Measurements from ENCODE around the gene ZSCAN23. TPM values are rescaled to one million over a fixed set of nuclear protein-coding genes. Genes with fewer than 3 reads are reported as not detected.
A peak's percentile ranks its signal among the peaks of the same experiment; 100 is the strongest.

Gene ZSCAN23
- total and polyA plus RNA-seq, 9 of the 15 experiments (the other 6 are each of a cell fraction or from before 2014, with no cell fraction given), result 0.05 to 0.29 (median 0.21) TPM; not detected in 1

- TF ChIP-seq ILF3 (IDR thresholded peaks at IDR 0.05; ENCODE audit: borderline replicate concordance) (no peak), PHB2 (IDR thresholded peaks at IDR 0.05; ENCODE audit: low read depth) (no peak), NR2F6 (CRISPR knock-in tag; IDR thresholded peaks at IDR 0.05) (no peak), MBD2 (IDR thresholded peaks at IDR 0.05; ENCODE audit: borderline replicate concordance, low read depth) (no peak), FOXJ2 (tag; IDR thresholded peaks at IDR 0.05) (no peak), GATA2 (CRISPR knock-in tag; IDR thresholded peaks at IDR 0.05) (peak; percentile 60; the same call in 1 of the 2 replicates), ZNF699 (CRISPR knock-in tag; IDR thresholded peaks at IDR 0.05; ENCODE audit: insufficient replicate concordance) (no peak), RFX1 (IDR thresholded peaks at IDR 0.05) (no peak), CBX2 (IDR thresholded peaks at IDR 0.05; ENCODE audit: insufficient read depth, low read length, poor library complexity, severe bottlenecking) (no peak), STAT6 (CRISPR knock-in tag; IDR thresholded peaks at IDR 0.05) (no peak), ELK3 (CRISPR knock-in tag; IDR thresholded peaks at IDR 0.05) (no peak), MYNN (IDR thresholded peaks at IDR 0.05) (no peak), MYNN (CRISPR knock-in tag; IDR thresholded peaks at IDR 0.05) (no peak), TRIM28 (IDR thresholded peaks at IDR 0.05) (no peak), ZBTB8A (IDR thresholded peaks at IDR 0.05; ENCODE audit: partially characterized antibody) (no peak), PYGO2 (tag; IDR thresholded peaks at IDR 0.05) (peak; percentile 89), POLR2B (IDR thresholded peaks at IDR 0.05; ENCODE audit: low read depth, partially characterized antibody) (no peak), POLR2G (IDR thresholded peaks at IDR 0.05; ENCODE audit: low read depth, low read length) (no peak), SMARCB1 (IDR thresholded peaks at IDR 0.05; ENCODE audit: insufficient read length, low read depth) (no peak), RBM17 (IDR thresholded peaks at IDR 0.05; ENCODE audit: borderline replicate concordance, low read depth, low read length) (no peak), HMGN3 (IDR thresholded peaks at IDR 0.05; ENCODE audit: borderline replicate concordance, extremely low read depth, insufficient read length, low read depth, low read length) (no peak), FOXA1 (IDR thresholded peaks at IDR 0.05; ENCODE audit: borderline replicate concordance) (no peak), SLC30A9 (CRISPR knock-in tag; IDR thresholded peaks at IDR 0.05) (no peak), ARID1B (IDR thresholded peaks at IDR 0.05) (peak; percentile 70), GATAD2A (IDR thresholded peaks at IDR 0.05) (no peak), TAF15 (IDR thresholded peaks at IDR 0.05; ENCODE audit: low read depth, low read length) (no peak), NR4A1 (CRISPR knock-in tag; IDR thresholded peaks at IDR 0.05) (no peak), NR4A1 (tag; IDR thresholded peaks at IDR 0.05) (peak; percentile 96)
Measured at GRCh38 chr6:28486988-28487742, 43.9 kb upstream of the ZSCAN23 start (continued).
